Measurements from ENCODE around the gene SSH3. TPM values are rescaled to one million over a fixed set of nuclear protein-coding genes. Genes with fewer than 3 reads are reported as not detected.

SSH3 gene
- total and polyA plus RNA-seq, 11 donors, result 8.1 to 23.9 (median 15.8) TPM

DNA sequence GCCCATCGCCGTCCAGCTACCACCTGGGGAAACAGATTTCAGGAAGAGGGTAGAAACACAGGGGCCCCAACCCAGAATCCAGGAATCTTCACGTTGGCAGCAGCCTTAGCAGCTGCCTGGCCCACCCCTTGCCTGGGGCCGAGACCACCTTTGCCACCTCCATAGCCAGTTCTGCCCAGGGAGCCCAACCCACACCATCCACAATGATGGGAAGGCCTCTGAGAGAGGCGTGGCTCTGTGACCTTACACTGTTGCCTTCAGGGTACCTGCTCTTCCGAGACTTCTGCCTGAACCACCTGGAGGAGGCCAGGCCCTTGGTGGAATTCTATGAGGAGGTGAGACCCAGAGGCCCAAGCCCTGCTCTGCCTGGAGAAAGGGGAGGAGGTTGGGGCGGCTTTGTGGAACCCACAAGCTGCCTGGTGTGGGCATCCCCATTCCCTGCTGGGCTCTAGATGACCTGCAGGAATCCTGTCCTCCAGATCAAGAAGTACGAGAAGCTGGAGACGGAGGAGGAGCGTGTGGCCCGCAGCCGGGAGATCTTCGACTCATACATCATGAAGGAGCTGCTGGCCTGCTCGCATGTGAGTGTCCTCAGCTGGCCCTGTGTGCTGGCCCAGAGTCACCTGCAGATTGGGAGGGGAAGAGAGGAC lies 24.3 kb upstream of the SSH3 start:
- 90 to 92% (median 90%) methylated on average over 12 to 14 of the region's 14 CpGs for WGBS, 4 donors
- TF ChIP-seq POLR2A (IDR thresholded peaks at IDR 0.05), result no peak
- TF ChIP-seq, protein P1, sequence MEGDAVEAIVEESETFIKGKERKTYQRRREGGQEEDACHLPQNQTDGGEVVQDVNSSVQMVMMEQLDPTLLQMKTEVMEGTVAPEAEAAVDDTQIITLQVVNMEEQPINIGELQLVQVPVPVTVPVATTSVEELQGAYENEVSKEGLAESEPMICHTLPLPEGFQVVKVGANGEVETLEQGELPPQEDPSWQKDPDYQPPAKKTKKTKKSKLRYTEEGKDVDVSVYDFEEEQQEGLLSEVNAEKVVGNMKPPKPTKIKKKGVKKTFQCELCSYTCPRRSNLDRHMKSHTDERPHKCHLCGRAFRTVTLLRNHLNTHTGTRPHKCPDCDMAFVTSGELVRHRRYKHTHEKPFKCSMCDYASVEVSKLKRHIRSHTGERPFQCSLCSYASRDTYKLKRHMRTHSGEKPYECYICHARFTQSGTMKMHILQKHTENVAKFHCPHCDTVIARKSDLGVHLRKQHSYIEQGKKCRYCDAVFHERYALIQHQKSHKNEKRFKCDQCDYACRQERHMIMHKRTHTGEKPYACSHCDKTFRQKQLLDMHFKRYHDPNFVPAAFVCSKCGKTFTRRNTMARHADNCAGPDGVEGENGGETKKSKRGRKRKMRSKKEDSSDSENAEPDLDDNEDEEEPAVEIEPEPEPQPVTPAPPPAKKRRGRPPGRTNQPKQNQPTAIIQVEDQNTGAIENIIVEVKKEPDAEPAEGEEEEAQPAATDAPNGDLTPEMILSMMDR (IDR thresholded peaks at IDR 0.05), result no peak
- Histone ChIP-seq H3K36me3 (peaks cover 3 to 69% (median 52%) of the 10 kb centered on the region in 9 donors), H3K4me3 (peak overlapping the region in 1 of 12 donors; percentile 46), H3K9me3 (no peaks in the 10 kb centered on the region), H3K27me3 (no peaks in the 10 kb centered on the region), H3K4me1 (peaks cover 14 to 97% (median 56%) of the 10 kb centered on the region in 12 donors), H3K27ac (peak overlapping the region in 9 of 12 donors; percentile 78 to 100 (median 87))
- peak in 4 of 5 donors; percentile 14 to 40 (median 16) for DNase-seq
- ATAC-seq, result no peak
- intact Hi-C loops (cut with DNase I), result no loop called here

DNA sequence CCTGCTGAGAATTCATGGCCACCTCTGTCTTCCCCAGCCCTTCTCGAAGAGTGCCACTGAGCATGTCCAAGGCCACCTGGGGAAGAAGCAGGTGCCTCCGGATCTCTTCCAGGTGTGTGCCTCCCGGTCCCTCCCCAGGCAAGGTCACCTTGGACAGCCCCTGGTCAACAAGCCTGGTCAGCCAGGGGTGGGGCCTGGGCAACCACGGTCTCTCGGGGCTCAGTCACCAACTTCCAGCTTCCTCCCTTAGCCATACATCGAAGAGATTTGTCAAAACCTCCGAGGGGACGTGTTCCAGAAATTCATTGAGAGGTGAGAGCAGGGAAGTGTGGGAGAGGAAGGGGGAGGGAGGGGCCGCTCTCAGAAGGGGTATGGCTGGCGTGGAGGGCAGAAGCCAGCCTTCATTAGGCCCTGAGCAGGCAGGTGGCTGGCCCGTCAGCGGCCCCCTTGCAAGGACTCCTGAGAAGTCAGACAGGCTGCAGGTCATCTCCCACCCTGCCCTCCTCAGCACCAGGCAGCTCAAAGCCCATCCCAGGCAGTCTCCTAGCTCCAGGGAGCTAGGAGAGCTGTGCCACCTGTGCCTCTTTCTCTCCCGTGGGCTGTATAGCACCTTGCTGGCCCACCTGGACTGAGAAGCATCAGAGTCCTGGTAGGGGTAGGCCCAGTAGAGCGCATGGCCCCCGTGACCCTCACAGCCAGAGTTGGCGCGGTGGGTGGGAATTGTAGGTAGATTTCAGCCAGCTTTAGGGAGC lies 23.6 kb upstream of the SSH3 start:
- no peak overlapping the region for H3K4me3 ChIP-seq
- H3K36me3 ChIP-seq, result peaks cover 3 to 76% (median 59%) of the 10 kb centered on the region in 9 donors
- WGBS, 4 donors, result 83 to 87% (median 85%) methylated on average over 16 to 17 of the region's 17 CpGs
- TF ChIP-seq, protein P1 (IDR thresholded peaks at IDR 0.05), result no peak
- no peak for TF ChIP-seq POLR2A (IDR thresholded peaks at IDR 0.05)
- intact Hi-C loops (cut with DNase I), result no loop called here
- peaks cover 12 to 97% (median 49%) of the 10 kb centered on the region in 12 donors for H3K4me1 ChIP-seq
- peak in 4 of 5 donors; percentile 12 to 52 (median 20) for DNase-seq
- peak overlapping the region in 5 of 12 donors; percentile 27 to 100 (median 87) for H3K27ac ChIP-seq
- H3K9me3 ChIP-seq, result no peaks in the 10 kb centered on the region
- ATAC-seq, result no peak
- H3K27me3 ChIP-seq, result no peaks in the 10 kb centered on the region

DNA sequence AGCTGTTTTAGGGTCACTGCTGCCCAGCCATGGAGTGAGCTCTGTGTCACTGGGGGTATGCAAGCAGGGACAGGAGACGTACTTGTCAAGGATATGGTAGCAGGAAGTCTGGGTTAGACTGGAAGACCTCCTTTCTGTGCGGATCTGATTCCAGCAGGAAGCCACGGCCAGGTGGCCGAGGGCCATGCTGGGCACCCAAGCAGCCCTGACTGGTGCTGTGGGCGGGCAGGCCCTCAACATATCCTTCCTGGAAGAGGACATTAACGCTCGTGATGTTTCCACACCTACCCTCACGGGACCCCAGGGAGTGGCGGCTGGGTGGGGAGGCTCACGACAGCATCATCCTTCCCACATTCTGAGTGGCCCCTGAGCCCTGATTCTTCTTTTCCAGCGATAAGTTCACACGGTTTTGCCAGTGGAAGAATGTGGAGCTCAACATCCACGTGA lies 23.0 kb upstream of the SSH3 start:
- DNase-seq, result peak in 4 of 5 donors; percentile 15 to 57 (median 17)
- intact Hi-C loops (cut with DNase I), result no loop called here
- WGBS, 4 donors, result 63 to 73% (median 70%) methylated on average over 13 of the region's 13 CpGs
- TF ChIP-seq, protein P1 (IDR thresholded peaks at IDR 0.05), result no peak
- TF ChIP-seq POLR2A (IDR thresholded peaks at IDR 0.05), result no peak
- Histone ChIP-seq H3K27me3 (no peaks in the 10 kb centered on the region), H3K27ac (peak overlapping the region in 3 of 12 donors; percentile 31 to 100 (median 87)), H3K9me3 (no peaks in the 10 kb centered on the region), H3K36me3 (peaks cover 6 to 82% (median 65%) of the 10 kb centered on the region in 9 donors), H3K4me1 (peaks cover 12 to 97% (median 43%) of the 10 kb centered on the region in 12 donors), H3K4me3 (no peak overlapping the region)
- ATAC-seq, result no peak
